HEK293T (cell line): Measurements from ENCODE around the gene SFMBT1.

ENCODE experiments used
- CTCF ChIA-PET: fragments of 350-600 bp; formaldehyde crosslinking; extraction: SDS; loops from one replicate; lab custom pipeline; 2021; ENCODE audit warnings: antibody characterized with exemption, inconsistent platforms; lab: Yijun Ruan, JAX
- POLR2A ChIA-PET: fragments of 350-600 bp; formaldehyde crosslinking; extraction: SDS; loops from one replicate; lab custom pipeline; 2020; ENCODE audit warnings: antibody characterized with exemption, inconsistent platforms; lab: Yijun Ruan, JAX
- DNase-seq: peaks from one replicate; pipeline ENCODE4 v3.0.0; 2012; ENCODE audit warnings: mixed read lengths; ENCODE audit errors: extremely low spot score
- ARNT ChIP-seq: fragments of 450-650 bp; IDR thresholded peaks from 2 replicates; pipeline ENCODE4 v1.6.1; 2017; ENCODE audit warnings: mild to moderate bottlenecking
- BHLHE40 ChIP-seq: fragments of 450-650 bp; IDR thresholded peaks from 2 replicates; pipeline ENCODE4 v1.6.1; 2016; ENCODE audit warnings: mild to moderate bottlenecking, moderate library complexity, borderline replicate concordance
- CTBP1 ChIP-seq: fragments of 450-650 bp; IDR thresholded peaks from 2 replicates; pipeline ENCODE4 v1.6.1; 2016; ENCODE audit warnings: borderline replicate concordance
- ELF4 ChIP-seq: fragments of 450-650 bp; IDR thresholded peaks from 2 replicates; pipeline ENCODE4 v1.6.1; 2017; ENCODE audit warnings: antibody characterized with exemption
- FOXA1 ChIP-seq: fragments of 450-650 bp; IDR thresholded peaks from 2 replicates; pipeline ENCODE4 v1.6.1; 2016; ENCODE audit warnings: mild to moderate bottlenecking
- FOXK2 ChIP-seq: fragments of 450-650 bp; IDR thresholded peaks from 2 replicates; pipeline ENCODE4 v1.6.1; 2016; ENCODE audit warnings: mild to moderate bottlenecking
- FOXM1 ChIP-seq: fragments of 450-650 bp; IDR thresholded peaks from 2 replicates; pipeline ENCODE4 v1.6.1; 2017; ENCODE audit warnings: mild to moderate bottlenecking, borderline replicate concordance
- HDGF ChIP-seq: fragments of 450-650 bp; IDR thresholded peaks from 2 replicates; pipeline ENCODE4 v1.6.1; 2017; ENCODE audit warnings: antibody characterized with exemption, borderline replicate concordance
- L3MBTL2 ChIP-seq: fragments of 450-650 bp; conservative IDR thresholded peaks from 2 replicates; pipeline ENCODE4 v1.6.1; 2016; ENCODE audit warnings: mild to moderate bottlenecking
- LEF1 ChIP-seq: fragments of 450-650 bp; IDR thresholded peaks from 2 replicates; pipeline ENCODE4 v1.6.1; 2017; ENCODE audit warnings: mild to moderate bottlenecking, borderline replicate concordance
- NFRKB ChIP-seq: fragments of 450-650 bp; IDR thresholded peaks from 2 replicates; pipeline ENCODE4 v1.6.1; 2016; ENCODE audit warnings: mild to moderate bottlenecking, moderate library complexity
- PKNOX1 ChIP-seq: fragments of 450-650 bp; IDR thresholded peaks from 2 replicates; pipeline ENCODE4 v1.6.1; 2016
- SP1 ChIP-seq: fragments of 450-650 bp; IDR thresholded peaks from 2 replicates; pipeline ENCODE4 v1.6.1; 2017
- SUZ12 ChIP-seq: fragments of 450-650 bp; IDR thresholded peaks from 2 replicates; pipeline ENCODE4 v1.6.1; 2016; ENCODE audit warnings: mild to moderate bottlenecking
- TARDBP ChIP-seq: fragments of 450-650 bp; IDR thresholded peaks from 2 replicates; pipeline ENCODE4 v1.6.1; 2016
- ZNF384 ChIP-seq: fragments of 450-650 bp; IDR thresholded peaks from 2 replicates; pipeline ENCODE4 v1.6.1; 2016

Gene SFMBT1

DNA sequence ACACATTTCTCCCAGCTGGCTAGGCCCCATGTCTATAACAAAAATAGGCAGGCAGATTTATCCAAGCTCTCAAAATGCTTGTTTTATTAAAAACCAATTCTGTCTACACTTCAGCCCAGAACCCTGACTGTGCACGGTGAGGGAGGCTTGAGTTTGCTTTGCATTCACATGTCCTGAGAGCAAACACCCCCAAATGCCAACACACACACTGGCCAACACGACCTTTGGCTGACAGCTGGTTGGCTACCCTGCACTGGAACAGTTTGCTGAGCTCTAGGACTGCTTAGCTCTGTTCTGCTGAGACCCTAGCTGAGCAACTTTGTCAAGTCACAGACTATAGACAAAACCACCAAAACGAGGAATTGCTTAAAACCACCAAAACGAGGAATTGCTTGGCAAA is 152.2 kb downstream of the SFMBT1 start:
- no peak for DNase-seq
- POLR2A ChIA-PET: no interaction called here
- CTCF ChIA-PET: no interaction called here
- TF ChIP-seq TARDBP (no peak), L3MBTL2 (no peak), PKNOX1 (no peak), FOXA1 (no peak), NFRKB (no peak), FOXK2 (no peak), FOXM1 (no peak), LEF1 (no peak), CTBP1 (no peak), ELF4 (no peak)

- CTCF ChIA-PET: interaction anchor here (0.6 to 0.7 kb wide), 2 partner anchors 51 to 54 kb away, joined by 5 to 6 read pairs; no protein-coding TSS in a partner anchor
- no peak for DNase-seq
- no peak for TF ChIP-seq HDGF
- TF ChIP-seq ARNT: no peak
- TF ChIP-seq SUZ12: no peak
- TF ChIP-seq ZNF384: no peak
- no peak for TF ChIP-seq FOXM1
- no peak for TF ChIP-seq FOXK2
- no peak for TF ChIP-seq FOXA1
- no peak for TF ChIP-seq BHLHE40
- no peak for TF ChIP-seq PKNOX1
- TF ChIP-seq LEF1: no peak
- TF ChIP-seq TARDBP: no peak
- TF ChIP-seq CTBP1: no peak
- TF ChIP-seq NFRKB: no peak
- no peak for TF ChIP-seq SP1
- no peak for TF ChIP-seq ELF4
- TF ChIP-seq L3MBTL2: no peak
- POLR2A ChIA-PET: no interaction called here
These were observed 153.1 kb downstream of the SFMBT1 start for GRCh38 chr3:52892625-52893311.

GRCh38 chr3:52892290-52892624 is 153.6 kb downstream of the SFMBT1 start:
- DNase-seq: no peak
- TF ChIP-seq FOXA1 (no peak), FOXM1 (no peak), CTBP1 (no peak), ARNT (no peak), LEF1 (no peak), HDGF (no peak), ELF4 (no peak), NFRKB (no peak)
- POLR2A ChIA-PET: no interaction called here
- CTCF ChIA-PET: no interaction called here

- CTCF ChIA-PET: no interaction called here
- TF ChIP-seq TARDBP: no peak
- TF ChIP-seq BHLHE40: no peak
- no peak for TF ChIP-seq ZNF384
- no peak for TF ChIP-seq FOXK2
- TF ChIP-seq SUZ12: no peak
- no peak for TF ChIP-seq LEF1
- TF ChIP-seq CTBP1: no peak
- no peak for TF ChIP-seq ELF4
- TF ChIP-seq PKNOX1: no peak
- TF ChIP-seq L3MBTL2: no peak
- no peak for TF ChIP-seq FOXM1
- no peak for TF ChIP-seq NFRKB
- no peak for TF ChIP-seq SP1
- no peak for DNase-seq
- POLR2A ChIA-PET: no interaction called here
These were observed 154.2 kb downstream of the SFMBT1 start for GRCh38 chr3:52891615-52892081.

DNA sequence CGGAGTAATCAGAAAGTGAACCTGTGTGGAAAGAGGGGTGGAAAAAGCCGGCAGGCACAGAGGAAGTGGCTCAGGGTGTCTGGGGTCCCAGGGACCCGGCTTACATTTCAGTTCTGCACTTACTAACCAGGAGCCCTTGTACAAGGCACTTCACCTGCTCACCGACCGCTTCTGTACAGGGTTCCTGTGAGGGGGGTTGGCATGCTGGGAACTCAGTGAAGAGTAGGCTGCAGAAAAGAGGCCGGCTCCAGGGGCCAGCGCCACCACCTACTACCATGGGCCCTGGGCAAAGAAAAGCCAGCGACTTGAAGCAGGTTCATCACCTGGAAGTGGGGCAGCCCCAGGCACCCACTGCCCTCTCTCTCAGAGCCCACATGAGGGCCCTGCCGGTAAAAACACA is 154.7 kb downstream of the SFMBT1 start:
- CTCF ChIA-PET: no interaction called here
- TF ChIP-seq HDGF (no peak), FOXK2 (no peak), FOXM1 (no peak), BHLHE40 (no peak), SUZ12 (no peak), LEF1 (no peak), ZNF384 (no peak), NFRKB (no peak), ARNT (no peak), PKNOX1 (no peak), SP1 (no peak), L3MBTL2 (no peak), TARDBP (no peak), ELF4 (no peak), FOXA1 (no peak)
- DNase-seq: no peak
- POLR2A ChIA-PET: no interaction called here

DNA sequence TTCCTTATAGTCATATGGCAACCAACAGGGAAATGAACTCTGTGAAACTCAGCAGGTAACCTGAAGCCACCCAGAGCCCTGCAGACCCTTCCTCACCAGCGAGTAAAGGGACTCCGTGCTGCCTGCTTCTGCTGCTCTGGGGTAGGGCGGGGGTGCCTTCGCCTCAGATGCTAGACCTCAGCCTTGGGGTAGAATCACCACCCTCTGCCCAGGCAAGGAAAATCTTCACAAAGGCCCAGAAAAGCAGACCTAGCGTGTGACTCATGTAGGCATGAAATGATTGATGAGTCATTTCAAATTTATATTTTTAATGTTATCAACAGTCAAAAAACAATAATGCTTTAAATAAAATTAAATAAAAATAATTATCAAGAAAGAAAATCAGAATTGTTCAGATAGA is 155.1 kb downstream of the SFMBT1 start:
- ChIA-PET CTCF (no interaction called here), POLR2A (no interaction called here)
- no peak for DNase-seq
- TF ChIP-seq SP1 (no peak), BHLHE40 (no peak)
